Activated B cell treated with CpG ODN at 0.5 μM for 24 hours (primary cell): Measurements from ENCODE around the gene SHISAL1. TPM values are rescaled to one million over a fixed set of nuclear protein-coding genes. Genes with fewer than 3 reads are reported as not detected.

Experiments used
- ATAC-seq: fragments of 200-7000 bp; cut with Tn5 transposase; one replicate; pipeline ENCODE4 v1.10.0; 2021; ENCODE audit warnings: low read depth, mild to moderate bottlenecking, moderate library complexity
- CTCF ChIA-PET: fragments of 350-600 bp; sonication (Branson Sonifier 250); formaldehyde crosslinking; loops from one replicate; lab custom pipeline; 2021; ENCODE audit warnings: antibody characterized with exemption; lab: Charles Lee
- POLR2A ChIA-PET: fragments of 350-600 bp; sonication (Branson Sonifier 250); formaldehyde crosslinking; loops from one replicate; lab custom pipeline; 2021; ENCODE audit warnings: antibody characterized with exemption; lab: Charles Lee
- DNase-seq: peaks from one replicate; pipeline ENCODE4 v3.0.0; 2022
- H3K27ac Mint-ChIP-seq: one replicate; pipeline ENCODE4 v1.8.0; 2020; ENCODE audit warnings: mixed read lengths
- H3K27me3 Mint-ChIP-seq: one replicate; pipeline ENCODE4 v1.8.0; 2021; ENCODE audit warnings: mixed read lengths
- H3K36me3 Mint-ChIP-seq: one replicate; pipeline ENCODE4 v1.8.0; 2021; ENCODE audit warnings: low read depth, mixed read lengths
- H3K4me1 Mint-ChIP-seq: one replicate; pipeline ENCODE4 v1.8.0; 2021; ENCODE audit warnings: mixed read lengths
- H3K4me3 Mint-ChIP-seq: one replicate; pipeline ENCODE4 v1.8.0; 2020; ENCODE audit warnings: mild to moderate bottlenecking, mixed read lengths
- H3K9me3 Mint-ChIP-seq: one replicate; pipeline ENCODE4 v1.8.0; 2020; ENCODE audit warnings: mixed read lengths
- intact Hi-C: fragments of 100-400 bp; cut with micrococcal nuclease; formaldehyde crosslinking; loops from one replicate; pipeline ENCODE4 v1.15.1; 2024
- total RNA-seq: library from RNA; stranded (reverse); gene quantifications from 2 replicates; pipeline ENCODE4 v1.2.3, GENCODE V29; 2022
- TF ChIP-seq, protein P1 (sequence below): fragments of 200-600 bp; IDR thresholded peaks from one replicate; pipeline ENCODE4 v1.8.0; 2022; ENCODE audit warnings: antibody characterized with exemption, mild to moderate bottlenecking

The SHISAL1 gene
- total RNA-seq, 1 donor from 2014 or later: not detected

DNA sequence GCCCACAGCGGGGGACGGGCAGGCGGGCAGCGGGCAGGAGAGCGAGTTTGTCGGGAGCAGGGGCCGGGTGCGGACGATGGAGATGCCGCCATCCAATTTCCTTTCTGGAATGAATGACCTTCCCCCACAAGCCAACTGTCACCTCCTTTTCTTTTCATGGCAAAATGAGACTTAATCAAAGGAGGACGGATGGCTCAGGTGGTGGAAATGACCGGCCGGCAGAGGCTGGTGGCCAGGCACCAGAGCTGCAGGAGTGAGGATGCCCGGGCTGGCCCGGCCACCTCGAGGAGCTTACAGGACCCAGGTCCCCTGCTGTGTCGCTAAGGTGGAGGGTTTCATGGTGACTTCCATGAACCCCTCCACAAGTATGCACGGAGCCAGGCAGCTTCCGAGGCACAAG lies 11.7 kb downstream of the SHISAL1 start:
- TF ChIP-seq, protein P1, sequence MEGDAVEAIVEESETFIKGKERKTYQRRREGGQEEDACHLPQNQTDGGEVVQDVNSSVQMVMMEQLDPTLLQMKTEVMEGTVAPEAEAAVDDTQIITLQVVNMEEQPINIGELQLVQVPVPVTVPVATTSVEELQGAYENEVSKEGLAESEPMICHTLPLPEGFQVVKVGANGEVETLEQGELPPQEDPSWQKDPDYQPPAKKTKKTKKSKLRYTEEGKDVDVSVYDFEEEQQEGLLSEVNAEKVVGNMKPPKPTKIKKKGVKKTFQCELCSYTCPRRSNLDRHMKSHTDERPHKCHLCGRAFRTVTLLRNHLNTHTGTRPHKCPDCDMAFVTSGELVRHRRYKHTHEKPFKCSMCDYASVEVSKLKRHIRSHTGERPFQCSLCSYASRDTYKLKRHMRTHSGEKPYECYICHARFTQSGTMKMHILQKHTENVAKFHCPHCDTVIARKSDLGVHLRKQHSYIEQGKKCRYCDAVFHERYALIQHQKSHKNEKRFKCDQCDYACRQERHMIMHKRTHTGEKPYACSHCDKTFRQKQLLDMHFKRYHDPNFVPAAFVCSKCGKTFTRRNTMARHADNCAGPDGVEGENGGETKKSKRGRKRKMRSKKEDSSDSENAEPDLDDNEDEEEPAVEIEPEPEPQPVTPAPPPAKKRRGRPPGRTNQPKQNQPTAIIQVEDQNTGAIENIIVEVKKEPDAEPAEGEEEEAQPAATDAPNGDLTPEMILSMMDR: no peak
- Mint-ChIP-seq H3K4me1 (no peaks in the 10 kb centered on the region), H3K36me3 (no peaks in the 10 kb centered on the region), H3K9me3 (no peaks in the 10 kb centered on the region), H3K4me3 (no peak overlapping the region), H3K27ac (no peak overlapping the region), H3K27me3 (peaks cover 8% of the 10 kb centered on the region)
- intact Hi-C loops: no loop called here
- no peak for DNase-seq
- ChIA-PET CTCF (no interaction called here), POLR2A (no interaction called here)
- ATAC-seq: no peak

DNA sequence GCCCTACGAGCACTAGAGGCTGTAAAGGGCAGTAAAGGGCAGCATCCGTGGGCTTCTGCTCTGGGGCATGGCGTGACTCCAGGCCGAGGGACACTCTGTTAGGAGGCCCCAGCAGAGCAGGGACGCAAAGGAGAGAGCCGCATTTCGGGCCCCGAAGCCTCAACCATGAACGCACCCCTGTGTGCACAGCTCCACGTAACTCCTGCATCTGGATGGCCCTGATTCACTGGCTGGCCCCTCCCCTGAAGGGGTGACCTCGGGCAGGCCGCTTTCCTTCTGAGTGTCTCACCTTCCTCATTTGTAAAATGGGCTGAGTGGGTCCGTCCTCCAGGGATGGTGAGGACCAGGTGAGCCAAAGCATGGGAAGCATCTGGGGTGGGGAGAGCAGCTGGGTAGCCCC lies 13.6 kb downstream of the SHISAL1 start:
- ChIA-PET CTCF (no interaction called here), POLR2A (no interaction called here)
- TF ChIP-seq, protein P1: no peak
- intact Hi-C loops: no loop called here
- Mint-ChIP-seq H3K4me3 (no peak overlapping the region), H3K36me3 (no peaks in the 10 kb centered on the region), H3K4me1 (no peaks in the 10 kb centered on the region), H3K27ac (no peak overlapping the region), H3K27me3 (peaks cover 8% of the 10 kb centered on the region), H3K9me3 (peaks cover 8% of the 10 kb centered on the region)
- ATAC-seq (no peak), DNase-seq (no peak)

DNA sequence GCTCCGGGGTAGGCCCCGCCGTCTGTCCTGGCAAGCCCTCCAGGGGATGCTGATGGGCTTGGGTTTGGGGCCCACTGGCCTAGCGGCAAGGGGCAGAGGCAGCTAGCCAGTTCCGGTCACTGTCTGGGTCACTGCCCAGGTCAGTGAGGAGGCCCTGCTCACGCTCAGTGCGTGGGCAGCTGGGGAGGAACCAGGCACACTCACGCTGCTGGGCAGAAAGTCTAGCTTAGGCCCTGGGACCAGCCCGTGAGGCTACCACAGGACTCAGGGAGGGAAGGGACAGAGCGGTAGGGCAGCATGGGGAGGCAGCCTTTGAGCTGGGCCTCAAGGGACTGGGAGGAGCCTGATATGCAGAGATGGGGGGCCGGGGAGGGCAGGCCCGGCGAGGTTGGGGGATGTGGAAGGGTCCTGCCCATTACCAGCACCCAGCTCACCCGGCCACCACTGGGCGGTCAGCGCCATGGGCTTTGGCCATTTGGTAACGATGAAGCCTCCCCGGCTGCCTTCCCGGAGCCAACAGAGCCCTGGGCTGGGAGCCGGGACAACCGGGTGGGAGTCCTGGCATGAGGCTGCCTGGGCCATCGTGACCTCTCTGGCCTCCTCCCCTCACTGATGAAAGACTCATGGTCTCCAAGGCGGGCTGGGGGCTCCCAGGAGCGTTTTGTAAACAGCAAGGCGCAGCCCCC lies 14.2 kb downstream of the SHISAL1 start:
- ATAC-seq (no peak), DNase-seq (no peak)
- H3K36me3 Mint-ChIP-seq: no peaks in the 10 kb centered on the region
- intact Hi-C loops: no loop called here
- peaks cover 10% of the 10 kb centered on the region for H3K9me3 Mint-ChIP-seq
- no peak overlapping the region for H3K27ac Mint-ChIP-seq
- TF ChIP-seq, protein P1: no peak
- no peak overlapping the region for H3K4me3 Mint-ChIP-seq
- H3K4me1 Mint-ChIP-seq: no peaks in the 10 kb centered on the region
- H3K27me3 Mint-ChIP-seq: peaks cover 8% of the 10 kb centered on the region
- ChIA-PET CTCF (no interaction called here), POLR2A (no interaction called here)

DNA sequence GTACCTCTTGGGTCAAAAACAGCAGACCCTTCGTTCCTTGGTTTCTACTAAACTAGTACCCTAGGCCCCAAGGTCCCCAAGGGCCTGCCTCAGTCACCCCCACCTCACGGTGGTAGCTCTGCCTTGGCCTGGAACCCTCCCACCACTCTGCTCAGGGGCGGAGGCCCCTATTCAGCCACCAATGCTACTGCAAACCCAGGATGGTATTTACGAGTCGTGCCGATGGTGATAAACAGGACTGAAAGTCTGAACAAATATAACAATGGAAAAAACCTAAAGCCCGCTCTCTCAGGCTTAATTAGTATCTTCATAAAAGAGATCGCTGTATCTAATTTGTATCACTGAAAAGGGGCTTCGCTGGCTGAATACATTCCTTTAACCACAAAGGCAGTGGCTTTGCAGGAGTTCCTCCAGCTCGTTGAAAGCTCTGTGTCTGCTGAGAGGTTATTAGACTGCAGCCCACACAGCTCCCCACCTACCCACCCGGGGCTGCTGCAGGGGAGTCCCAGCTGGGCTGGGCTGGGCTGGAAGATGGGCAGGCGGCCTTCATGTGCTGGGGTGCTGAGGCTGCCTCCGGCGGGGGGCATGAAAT lies 15.2 kb downstream of the SHISAL1 start:
- H3K9me3 Mint-ChIP-seq: peaks cover 10% of the 10 kb centered on the region

DNA sequence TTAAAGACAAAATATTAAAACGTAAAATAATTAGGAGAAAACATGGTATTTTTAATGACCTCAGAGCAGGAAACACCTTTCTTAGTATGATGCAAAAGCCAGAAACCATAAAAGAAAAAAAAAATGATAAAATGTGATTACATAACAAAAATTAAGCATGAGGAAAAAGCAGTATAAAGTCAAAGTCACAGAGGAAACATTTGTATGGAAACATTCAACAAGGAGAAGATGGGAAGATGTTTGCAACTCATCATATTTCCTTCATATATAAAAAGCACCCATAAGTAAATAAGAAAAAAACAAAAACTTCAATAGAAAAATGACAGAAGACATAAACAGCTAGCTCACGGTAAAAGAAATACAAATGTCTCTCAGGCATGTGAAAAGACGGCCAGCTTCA lies 17.3 kb downstream of the SHISAL1 start:
- DNase-seq (no peak), ATAC-seq (no peak)
- no peak overlapping the region for H3K4me3 Mint-ChIP-seq
- POLR2A ChIA-PET: no interaction called here
- no peaks in the 10 kb centered on the region for H3K4me1 Mint-ChIP-seq
- no peaks in the 10 kb centered on the region for H3K36me3 Mint-ChIP-seq
- no peak overlapping the region for H3K27ac Mint-ChIP-seq
- H3K27me3 Mint-ChIP-seq: peaks cover 5% of the 10 kb centered on the region
- TF ChIP-seq, protein P1: no peak
- H3K9me3 Mint-ChIP-seq: peaks cover 10% of the 10 kb centered on the region
- CTCF ChIA-PET: interaction anchor here (1.0 kb wide), 1 partner anchor 302 kb away, joined by 3 read pairs; no protein-coding TSS in a partner anchor
- intact Hi-C loops: no loop called here

More for the DNA sequence above, 15.2 kb downstream of the SHISAL1 start:
- ChIA-PET CTCF (no interaction called here), POLR2A (no interaction called here)
- Mint-ChIP-seq H3K27me3 (peaks cover 8% of the 10 kb centered on the region), H3K36me3 (no peaks in the 10 kb centered on the region), H3K4me3 (no peak overlapping the region), H3K27ac (no peak overlapping the region), H3K4me1 (no peaks in the 10 kb centered on the region)
- TF ChIP-seq, protein P1: no peak
- no peak for ATAC-seq
- no peak for DNase-seq
- intact Hi-C loops: no loop called here
